ENCODE measurements around the gene PDK1. TPM values are rescaled to one million over a fixed set of nuclear protein-coding genes. Genes with fewer than 3 reads are reported as not detected.

Gene PDK1
- total and polyA plus RNA-seq, 11 donors, result 6.7 to 69.0 (median 49.5) TPM

GRCh38 chr2:172627181-172627580, 71.3 kb downstream of the PDK1 start:
- no peak for TF ChIP-seq CTCF (IDR thresholded peaks at IDR 0.05)
- TF ChIP-seq POLR2A (IDR thresholded peaks at IDR 0.05), result no peak
- ATAC-seq (no peak), DNase-seq (no peak)
- H3K27me3 ChIP-seq, result no peaks in the 10 kb centered on the region
- no peaks in the 10 kb centered on the region for H3K9me3 ChIP-seq
- no peak overlapping the region for H3K27ac ChIP-seq
- no peaks in the 10 kb centered on the region for H3K4me1 ChIP-seq
- 90 to 95% (median 92%) methylated on average over 1 of the region's 1 CpG for WGBS, 4 donors
- no peak overlapping the region for H3K4me3 ChIP-seq
- intact Hi-C loops (cut with DNase I), result no loop called here
- H3K36me3 ChIP-seq, result no peaks in the 10 kb centered on the region

GRCh38 chr2:172628085-172628484, 72.2 kb downstream of the PDK1 start:
- Histone ChIP-seq H3K4me3 (no peak overlapping the region), H3K9me3 (no peaks in the 10 kb centered on the region), H3K36me3 (no peaks in the 10 kb centered on the region), H3K27ac (no peak overlapping the region), H3K4me1 (no peaks in the 10 kb centered on the region), H3K27me3 (no peaks in the 10 kb centered on the region)
- no peak for TF ChIP-seq POLR2A (IDR thresholded peaks at IDR 0.05)
- no peak for TF ChIP-seq CTCF (IDR thresholded peaks at IDR 0.05)
- ATAC-seq, result no peak
- 84 to 98% (median 96%) methylated on average over 4 of the region's 4 CpGs for WGBS, 4 donors
- DNase-seq, result no peak
- intact Hi-C loops (cut with DNase I), result no loop called here

GRCh38 chr2:172629586-172629985, 73.7 kb downstream of the PDK1 start:
- H3K27ac ChIP-seq, result no peak overlapping the region
- 85 to 89% (median 87%) methylated on average over 7 of the region's 7 CpGs for WGBS, 4 donors
- H3K27me3 ChIP-seq, result no peaks in the 10 kb centered on the region
- no peaks in the 10 kb centered on the region for H3K9me3 ChIP-seq
- intact Hi-C loops (cut with DNase I), result no loop called here
- H3K4me3 ChIP-seq, result no peak overlapping the region
- DNase-seq (no peak), ATAC-seq (no peak)
- TF ChIP-seq CTCF (IDR thresholded peaks at IDR 0.05) (no peak), POLR2A (IDR thresholded peaks at IDR 0.05) (no peak)
- no peaks in the 10 kb centered on the region for H3K4me1 ChIP-seq
- H3K36me3 ChIP-seq, result no peaks in the 10 kb centered on the region

DNA sequence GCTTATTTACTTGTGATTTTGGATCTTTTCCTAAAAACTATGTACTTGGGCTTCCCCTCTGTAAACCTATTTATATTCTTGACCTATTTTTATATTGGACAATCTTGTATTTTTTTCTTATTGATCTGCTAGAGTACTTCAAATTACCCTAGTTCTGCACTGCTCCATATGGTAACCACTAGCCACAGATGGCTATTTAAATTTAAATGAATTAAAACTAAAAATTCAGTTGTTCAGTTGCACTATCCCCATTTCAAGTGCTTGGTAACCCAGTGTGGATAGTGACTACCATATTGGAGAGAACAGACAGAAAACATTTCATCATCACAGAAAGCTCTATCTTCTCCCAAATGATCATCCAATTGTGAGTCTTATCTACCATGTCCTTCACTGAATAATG, 74.3 kb downstream of the PDK1 start:
- Histone ChIP-seq H3K27me3 (no peaks in the 10 kb centered on the region), H3K36me3 (no peaks in the 10 kb centered on the region), H3K4me3 (no peak overlapping the region), H3K4me1 (no peaks in the 10 kb centered on the region), H3K27ac (no peak overlapping the region), H3K9me3 (no peaks in the 10 kb centered on the region)
- intact Hi-C loops (cut with DNase I), result no loop called here
- ATAC-seq (no peak), DNase-seq (no peak)
- TF ChIP-seq CTCF (IDR thresholded peaks at IDR 0.05) (no peak), POLR2A (IDR thresholded peaks at IDR 0.05) (no peak)

Data from heart left ventricle (tissue), 16 donors.